Body of pancreas (tissue), 4 donors: Measurements from ENCODE around the gene KRT75. TPM values are rescaled to one million over a fixed set of nuclear protein-coding genes. Genes with fewer than 3 reads are reported as not detected.
"Not testable (repeated sequence)": the region's sequence is repeated elsewhere in the genome, so short reads cannot be mapped to it uniquely, and the experiment has no call there.

ENCODE experiments used
- ATAC-seq: fragments of 150-250 bp; one replicate; pipeline ENCODE4 v1.9.1; 2016
- DNase-seq, 4 donors: peaks; one replicate each; pipeline ENCODE4 v3.0.0-alpha.2; 2019
- H3K27ac ChIP-seq, 4 donors: fragments of 200-600 bp; sonication (generic); 1 replicate in 3 of 4; 2 replicates in 1 of 4; pipeline versions ENCODE4 v1.5.1 to v1.6.1; 2016 to 2019; ENCODE audit warnings: mild to moderate bottlenecking in 1 of 4, mixed read lengths in 1 of 4, moderate library complexity in 1 of 4
- H3K27me3 ChIP-seq, 2 donors: fragments of 200-600 bp; sonication (generic); one replicate each; pipeline ENCODE4 v1.6.0; 2016; ENCODE audit warnings: mild to moderate bottlenecking in 1 of 2
- H3K36me3 ChIP-seq, 2 donors: fragments of 200-600 bp; sonication (generic); replicated peaks in 1 of 2; 2 replicates each; pipeline ENCODE4 v1.5.1; 2016; ENCODE audit warnings: low read depth in 2 of 2; ENCODE audit not compliant: insufficient read depth in 1 of 2
- H3K4me1 ChIP-seq: fragments of 200-600 bp; sonication (generic); one replicate; pipeline ENCODE4 v1.6.0; 2016
- H3K4me3 ChIP-seq, 2 donors: fragments of 200-600 bp; sonication (generic); 1 replicate in 1 of 2; 2 replicates in 1 of 2; pipeline ENCODE4 v1.5.1; 2016 to 2019
- H3K9me3 ChIP-seq, 3 donors: fragments of 200-600 bp; sonication (generic); 1 replicate in 2 of 3; 2 replicates in 1 of 3; pipeline ENCODE4 v1.5.1; 2016
- POLR2A ChIP-seq, 3 donors: fragments of 450-650 bp; IDR thresholded peaks; one replicate each; pipeline ENCODE4 v1.6.1; 2016; ENCODE audit warnings: antibody characterized with exemption in 3 of 3, mild to moderate bottlenecking in 2 of 3
- whole genome bisulfite sequencing, 2 donors: methylation state at CpG; one replicate each; pipeline ENCODE4 v1.1.5; 2017; 5-methylcytosine and 5-hydroxymethylcytosine counted together
- intact Hi-C: fragments of 100-400 bp; cut with DNase I; formaldehyde crosslinking; loops from one replicate; pipeline ENCODE4 v1.15.1; 2023
- total RNA-seq, 2 donors: library from RNA; depleted of rRNA; stranded (reverse); fragments of >200 nt; gene quantifications; one replicate each; pipeline ENCODE4 v1.1.0, GENCODE V29; 2016
- TF ChIP-seq, protein P1 (sequence below), 7 experiments: fragments of 450-650 bp in 4 of 7; fragments of 200-600 bp in 3 of 7; sonication (generic) in 3 of 7; IDR thresholded peaks; one replicate each; pipeline ENCODE4 v1.5.1; 2016 to 2019; ENCODE audit warnings: antibody characterized with exemption in 7 of 7

KRT75 gene
- total RNA-seq, 2 donors from 2014 or later = not detected

GRCh38 chr12:52454411-52455201, 20.4 kb upstream of the KRT75 start:
- Histone ChIP-seq H3K4me3 (no peak overlapping the region), H3K9me3 (no peaks in the 10 kb centered on the region), H3K27me3 (no peaks in the 10 kb centered on the region), H3K36me3 (no peaks in the 10 kb centered on the region), H3K27ac (no peak overlapping the region), H3K4me1 (no peaks in the 10 kb centered on the region)
- ATAC-seq (no peak), DNase-seq (no peak)
- intact Hi-C loops = no loop called here
- TF ChIP-seq POLR2A (IDR thresholded peaks at IDR 0.05) = no peak
- TF ChIP-seq, protein P1, sequence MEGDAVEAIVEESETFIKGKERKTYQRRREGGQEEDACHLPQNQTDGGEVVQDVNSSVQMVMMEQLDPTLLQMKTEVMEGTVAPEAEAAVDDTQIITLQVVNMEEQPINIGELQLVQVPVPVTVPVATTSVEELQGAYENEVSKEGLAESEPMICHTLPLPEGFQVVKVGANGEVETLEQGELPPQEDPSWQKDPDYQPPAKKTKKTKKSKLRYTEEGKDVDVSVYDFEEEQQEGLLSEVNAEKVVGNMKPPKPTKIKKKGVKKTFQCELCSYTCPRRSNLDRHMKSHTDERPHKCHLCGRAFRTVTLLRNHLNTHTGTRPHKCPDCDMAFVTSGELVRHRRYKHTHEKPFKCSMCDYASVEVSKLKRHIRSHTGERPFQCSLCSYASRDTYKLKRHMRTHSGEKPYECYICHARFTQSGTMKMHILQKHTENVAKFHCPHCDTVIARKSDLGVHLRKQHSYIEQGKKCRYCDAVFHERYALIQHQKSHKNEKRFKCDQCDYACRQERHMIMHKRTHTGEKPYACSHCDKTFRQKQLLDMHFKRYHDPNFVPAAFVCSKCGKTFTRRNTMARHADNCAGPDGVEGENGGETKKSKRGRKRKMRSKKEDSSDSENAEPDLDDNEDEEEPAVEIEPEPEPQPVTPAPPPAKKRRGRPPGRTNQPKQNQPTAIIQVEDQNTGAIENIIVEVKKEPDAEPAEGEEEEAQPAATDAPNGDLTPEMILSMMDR (IDR thresholded peaks at IDR 0.05) = no peak
- WGBS, 2 donors = 62 to 63% methylated on average over 3 of the region's 3 CpGs

DNA sequence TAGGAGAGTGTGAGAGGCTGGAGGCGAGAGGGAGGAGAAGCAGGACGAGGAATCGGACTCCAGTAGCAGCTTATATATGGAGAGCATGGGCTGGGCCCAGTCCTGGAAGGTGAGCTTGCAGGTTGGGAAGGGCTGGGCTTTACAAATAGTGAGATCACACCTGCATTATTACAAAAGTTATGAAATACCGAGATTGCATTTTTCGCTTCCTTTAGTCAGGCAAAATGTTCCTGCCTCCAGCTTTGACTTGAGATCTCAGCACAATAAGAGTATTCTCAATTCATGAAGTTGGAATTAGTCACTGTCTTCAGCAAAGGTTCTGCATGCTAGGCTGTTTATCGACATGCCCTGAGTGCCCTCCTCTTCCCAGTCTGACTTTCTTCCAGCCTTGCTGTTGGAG, 17.9 kb upstream of the KRT75 start, which contains the start of gene KRT6B:
Gene KRT6B, minus strand, starts transcription at position 46 of the 400 bp plus-strand sequence. CDS start 68 bp downstream, outside the sequence.
- TF ChIP-seq POLR2A (IDR thresholded peaks at IDR 0.05) = no peak
- TF ChIP-seq, protein P1 (IDR thresholded peaks at IDR 0.05) = no peak
- no peaks in the 10 kb centered on the region for H3K27me3 ChIP-seq
- no peaks in the 10 kb centered on the region for H3K9me3 ChIP-seq
- peak; percentile 21 for ATAC-seq
- H3K36me3 ChIP-seq = no peaks in the 10 kb centered on the region
- intact Hi-C loops = no loop called here
- DNase-seq = no peak
- H3K4me1 ChIP-seq = no peaks in the 10 kb centered on the region
- 60 to 77% methylated on average over 6 of the region's 6 CpGs for WGBS, 2 donors
- peak within 1 kb of the TSS in 2 of 4 donors; percentile 24 to 41 for H3K27ac ChIP-seq
- no peak within 1 kb of the TSS for H3K4me3 ChIP-seq

- no peak for ATAC-seq
Measured at GRCh38 chr12:52448228-52448627, 14.1 kb upstream of the KRT75 start.

GRCh38 chr12:52447196-52447595, 13.0 kb upstream of the KRT75 start:
- H3K9me3 ChIP-seq, ATAC-seq, intact Hi-C loops, H3K4me1 ChIP-seq, H3K36me3 ChIP-seq, H3K27ac ChIP-seq, H3K27me3 ChIP-seq, DNase-seq, H3K4me3 ChIP-seq: not testable (repeated sequence)
- 78 to 85% methylated on average over 7 to 10 of the region's 11 CpGs for WGBS, 2 donors

More at GRCh38 chr12:52448228-52448627, 14.1 kb upstream of the KRT75 start:
- no peak for TF ChIP-seq POLR2A (IDR thresholded peaks at IDR 0.05)
- TF ChIP-seq, protein P1 (IDR thresholded peaks at IDR 0.05) = no peak
- WGBS, 2 donors = 21 to 44% methylated on average over 3 of the region's 3 CpGs
- Histone ChIP-seq H3K27me3 (no peaks in the 10 kb centered on the region), H3K4me1 (no peaks in the 10 kb centered on the region), H3K9me3 (no peaks in the 10 kb centered on the region), H3K27ac (no peak overlapping the region), H3K4me3 (no peak overlapping the region), H3K36me3 (no peaks in the 10 kb centered on the region)
- intact Hi-C loops = no loop called here
- no peak for DNase-seq

- Histone ChIP-seq H3K9me3 (no peaks in the 10 kb centered on the region), H3K27ac (no peak overlapping the region), H3K27me3 (no peaks in the 10 kb centered on the region), H3K36me3 (no peaks in the 10 kb centered on the region), H3K4me3 (no peak overlapping the region), H3K4me1 (no peaks in the 10 kb centered on the region)
- ATAC-seq (no peak), DNase-seq (no peak)
- no peak for TF ChIP-seq POLR2A (IDR thresholded peaks at IDR 0.05)
- TF ChIP-seq, protein P1 (IDR thresholded peaks at IDR 0.05) = no peak
- 71 to 81% methylated on average over 6 of the region's 6 CpGs for WGBS, 2 donors
- intact Hi-C loops = no loop called here
Measured at GRCh38 chr12:52446367-52447045, 12.3 kb upstream of the KRT75 start.
